ENCODE measurements around the gene ENG.

DNA sequence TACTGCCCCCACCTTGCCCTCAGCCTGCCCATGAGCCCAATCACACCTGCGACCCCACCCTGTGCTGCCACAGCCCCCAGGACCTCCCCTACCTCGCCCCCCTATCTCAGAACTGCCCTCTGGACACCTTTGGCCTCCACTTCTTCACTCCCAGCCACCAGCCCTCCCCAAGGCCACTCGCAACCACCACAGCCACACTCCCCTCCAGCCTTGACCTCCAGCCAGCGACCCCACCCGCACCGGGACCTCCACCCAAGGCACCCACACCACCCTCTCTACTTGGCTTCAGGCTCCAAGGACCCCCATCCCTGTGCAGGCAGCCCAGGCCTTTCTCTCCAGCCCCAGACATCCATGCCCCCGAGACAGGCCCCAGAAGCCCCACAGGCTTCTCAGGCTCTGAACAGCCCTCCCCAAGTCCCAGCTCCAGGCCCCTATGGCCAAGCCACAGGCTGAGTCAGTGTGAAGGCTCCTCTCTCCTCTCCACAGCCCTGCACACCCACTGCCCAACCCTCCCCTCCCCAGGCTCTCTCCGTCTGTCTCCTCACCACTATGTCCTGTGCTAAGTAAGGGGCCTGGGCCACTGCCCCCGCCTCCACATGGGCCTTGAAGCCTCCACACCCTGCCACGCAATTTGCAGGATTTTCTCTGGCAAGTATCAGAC is 21.0 kb upstream of the ENG start:
- TF ChIP-seq, protein P1, sequence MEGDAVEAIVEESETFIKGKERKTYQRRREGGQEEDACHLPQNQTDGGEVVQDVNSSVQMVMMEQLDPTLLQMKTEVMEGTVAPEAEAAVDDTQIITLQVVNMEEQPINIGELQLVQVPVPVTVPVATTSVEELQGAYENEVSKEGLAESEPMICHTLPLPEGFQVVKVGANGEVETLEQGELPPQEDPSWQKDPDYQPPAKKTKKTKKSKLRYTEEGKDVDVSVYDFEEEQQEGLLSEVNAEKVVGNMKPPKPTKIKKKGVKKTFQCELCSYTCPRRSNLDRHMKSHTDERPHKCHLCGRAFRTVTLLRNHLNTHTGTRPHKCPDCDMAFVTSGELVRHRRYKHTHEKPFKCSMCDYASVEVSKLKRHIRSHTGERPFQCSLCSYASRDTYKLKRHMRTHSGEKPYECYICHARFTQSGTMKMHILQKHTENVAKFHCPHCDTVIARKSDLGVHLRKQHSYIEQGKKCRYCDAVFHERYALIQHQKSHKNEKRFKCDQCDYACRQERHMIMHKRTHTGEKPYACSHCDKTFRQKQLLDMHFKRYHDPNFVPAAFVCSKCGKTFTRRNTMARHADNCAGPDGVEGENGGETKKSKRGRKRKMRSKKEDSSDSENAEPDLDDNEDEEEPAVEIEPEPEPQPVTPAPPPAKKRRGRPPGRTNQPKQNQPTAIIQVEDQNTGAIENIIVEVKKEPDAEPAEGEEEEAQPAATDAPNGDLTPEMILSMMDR (IDR thresholded peaks at IDR 0.05), result no peak
- TF ChIP-seq EZH2 (IDR thresholded peaks at IDR 0.05), result no peak
- no peak for TF ChIP-seq EZH2phosphoT487 (IDR thresholded peaks at IDR 0.05)

Data from neural progenitor cell (in vitro differentiated cells).